ENCODE measurements around the gene C10orf71.

DNA sequence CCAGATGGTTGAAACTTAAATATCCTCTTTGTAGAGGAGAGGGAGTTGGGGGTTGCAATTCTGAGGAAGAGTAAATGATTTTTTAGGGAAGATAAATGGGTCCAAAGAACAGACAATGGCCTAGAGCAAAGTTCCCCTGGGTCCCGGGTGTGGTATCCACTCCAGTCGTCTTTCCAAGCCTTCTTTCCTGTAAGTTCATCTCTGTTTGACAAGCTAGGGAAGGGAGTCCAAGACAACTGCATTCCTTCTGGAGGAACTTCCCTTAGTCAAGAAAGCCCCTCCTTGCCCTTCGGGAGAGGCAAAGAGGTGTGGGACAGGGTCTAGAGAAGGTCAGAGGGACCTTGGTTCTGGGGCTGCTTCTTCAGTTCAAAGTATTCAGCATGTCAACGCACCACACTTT lies 33.4 kb downstream of the C10orf71 start:
- TF ChIP-seq, protein P1, sequence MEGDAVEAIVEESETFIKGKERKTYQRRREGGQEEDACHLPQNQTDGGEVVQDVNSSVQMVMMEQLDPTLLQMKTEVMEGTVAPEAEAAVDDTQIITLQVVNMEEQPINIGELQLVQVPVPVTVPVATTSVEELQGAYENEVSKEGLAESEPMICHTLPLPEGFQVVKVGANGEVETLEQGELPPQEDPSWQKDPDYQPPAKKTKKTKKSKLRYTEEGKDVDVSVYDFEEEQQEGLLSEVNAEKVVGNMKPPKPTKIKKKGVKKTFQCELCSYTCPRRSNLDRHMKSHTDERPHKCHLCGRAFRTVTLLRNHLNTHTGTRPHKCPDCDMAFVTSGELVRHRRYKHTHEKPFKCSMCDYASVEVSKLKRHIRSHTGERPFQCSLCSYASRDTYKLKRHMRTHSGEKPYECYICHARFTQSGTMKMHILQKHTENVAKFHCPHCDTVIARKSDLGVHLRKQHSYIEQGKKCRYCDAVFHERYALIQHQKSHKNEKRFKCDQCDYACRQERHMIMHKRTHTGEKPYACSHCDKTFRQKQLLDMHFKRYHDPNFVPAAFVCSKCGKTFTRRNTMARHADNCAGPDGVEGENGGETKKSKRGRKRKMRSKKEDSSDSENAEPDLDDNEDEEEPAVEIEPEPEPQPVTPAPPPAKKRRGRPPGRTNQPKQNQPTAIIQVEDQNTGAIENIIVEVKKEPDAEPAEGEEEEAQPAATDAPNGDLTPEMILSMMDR (IDR thresholded peaks at IDR 0.05; ENCODE audit: low read depth, low read length, poor library complexity, severe bottlenecking) = no peak
- TF ChIP-seq EZH2phosphoT487 (IDR thresholded peaks at IDR 0.05; ENCODE audit: borderline replicate concordance, low read length) = no peak

Measured in DOHH2 (cell line).